T-cell (primary cell): ENCODE results near the gene C1orf94. TPM values are rescaled to one million over a fixed set of nuclear protein-coding genes. Genes with fewer than 3 reads are reported as not detected.

Experiments
- ATAC-seq, 4 experiments: fragments of 200-7000 bp in 3 of 4; fragments of 150-1000 bp in 1 of 4; cut with Tn5 transposase; replicated peaks in 1 of 4; 1 replicate in 3 of 4; 2 replicates in 1 of 4; pipeline ENCODE4 v1.10.0; 2021; ENCODE audit warnings: moderate library complexity in 3 of 4, mild to moderate bottlenecking in 2 of 4, moderate number of reproducible peaks in 1 of 4
- CTCF ChIA-PET, 2 donors: fragments of 300-600 bp; sonication (Branson Sonifier 250); formaldehyde crosslinking; loops; one replicate each; lab custom pipeline; 2022; ENCODE audit warnings: antibody characterized with exemption in 2 of 2; lab: Charles Lee
- POLR2A ChIA-PET, 2 donors: fragments of 300-600 bp; sonication (Branson Sonifier 250); formaldehyde crosslinking; loops; one replicate each; lab custom pipeline; 2022; ENCODE audit warnings: antibody characterized with exemption in 2 of 2; lab: Charles Lee
- DNase-seq, 35 experiments: peaks; one replicate each; pipeline versions ENCODE4 v3.0.0 to v3.0.0-alpha.2; 2013 to 2023
- H3K27ac ChIP-seq: one replicate; pipeline ENCODE4 v1.5.1; 2013; ENCODE audit warnings: low read length
- H3K27me3 ChIP-seq, 2 experiments: replicated peaks in 1 of 2; 1 replicate in 1 of 2; 2 replicates in 1 of 2; pipeline versions ENCODE4 v1.6.1 to v1.7.0; 2013; ENCODE audit warnings: low read length in 1 of 2, mixed read lengths in 1 of 2; ENCODE audit not compliant: control insufficient read depth in 2 of 2, insufficient read depth in 2 of 2; ENCODE audit errors: extremely low read depth in 1 of 2
- H3K36me3 ChIP-seq, 2 donors: 1 replicate in 1 of 2; 2 replicates in 1 of 2; pipeline versions ENCODE4 v1.6.1 to v1.7.0; 2013; ENCODE audit warnings: low read length in 1 of 2; ENCODE audit not compliant: control insufficient read depth in 2 of 2, insufficient read depth in 1 of 2; ENCODE audit errors: extremely low read depth in 1 of 2
- H3K4me1 ChIP-seq, 2 experiments: 1 replicate in 1 of 2; 2 replicates in 1 of 2; pipeline versions ENCODE4 v1.6.1 to v1.7.0; 2013; ENCODE audit warnings: low read length in 2 of 2, mixed read lengths in 1 of 2; ENCODE audit not compliant: insufficient read depth in 2 of 2, control insufficient read depth in 1 of 2; ENCODE audit errors: extremely low read depth in 1 of 2
- H3K4me3 ChIP-seq, 2 donors: 1 replicate in 1 of 2; 2 replicates in 1 of 2; pipeline versions ENCODE4 v1.5.1 to v1.7.0; 2013; ENCODE audit warnings: mild to moderate bottlenecking in 2 of 2, low read length in 1 of 2, moderate library complexity in 1 of 2; ENCODE audit not compliant: control insufficient read depth in 1 of 2; ENCODE audit errors: extremely low read depth in 1 of 2
- H3K9me3 ChIP-seq: 2 replicates; pipeline ENCODE4 v1.7.0; 2013
- H3K27ac Mint-ChIP-seq, 2 donors: one replicate each; pipeline ENCODE4 v1.8.0; 2020 to 2021; ENCODE audit warnings: mild to moderate bottlenecking in 2 of 2, mixed read lengths in 2 of 2
- H3K27me3 Mint-ChIP-seq, 2 donors: one replicate each; pipeline ENCODE4 v1.8.0; 2021 to 2022; ENCODE audit warnings: mixed read lengths in 2 of 2
- H3K36me3 Mint-ChIP-seq: one replicate; pipeline ENCODE4 v1.8.0; 2021; ENCODE audit warnings: mixed read lengths
- H3K4me1 Mint-ChIP-seq, 3 donors: one replicate each; pipeline ENCODE4 v1.8.0; 2020 to 2022; ENCODE audit warnings: mixed read lengths in 3 of 3, mild to moderate bottlenecking in 1 of 3
- H3K4me3 Mint-ChIP-seq, 3 donors: one replicate each; pipeline ENCODE4 v1.8.0; 2020 to 2022; ENCODE audit warnings: mild to moderate bottlenecking in 3 of 3, mixed read lengths in 3 of 3, moderate library complexity in 3 of 3
- H3K9me3 Mint-ChIP-seq, 3 donors: one replicate each; pipeline ENCODE4 v1.8.0; 2020 to 2022; ENCODE audit warnings: mixed read lengths in 3 of 3
- WGBS: methylation state at CpG from one replicate; pipeline ENCODE4 v1.1.5; 2013; ENCODE audit warnings: missing lambda C conversion rate; ENCODE audit not compliant: insufficient coverage; 5-methylcytosine and 5-hydroxymethylcytosine counted together
- total RNA-seq, 35 experiments: library from RNA in 6 of 35; stranded (reverse) in 6 of 35; fragments of 120-200 nt in 1 of 35; gene quantifications; one replicate each; pipeline versions ENCODE4 v1.2.1 to v1.2.4 and lab custom pipeline; 2013 to 2026

The C1orf94 gene
- total RNA-seq, 5 donors from 2014 or later (not counting 1 experiment from before 2014, with no cell fraction given) = not detected

GRCh38 chr1:34188985-34189384 lies 12.3 kb downstream of the C1orf94 start:
- 83% methylated on average over 3 of the region's 4 CpGs for WGBS
- no peaks in the 10 kb centered on the region for H3K9me3 ChIP-seq
- CTCF ChIA-PET = no interaction called here
- H3K27ac ChIP-seq = no peak overlapping the region
- no peaks in the 10 kb centered on the region for H3K36me3 ChIP-seq
- DNase-seq (no peak), ATAC-seq (no peak)
- H3K27ac Mint-ChIP-seq = no peak overlapping the region
- H3K9me3 Mint-ChIP-seq = peaks cover 0 to 4% (median 0%) of the 10 kb centered on the region in 3 donors
- H3K4me1 Mint-ChIP-seq = no peaks in the 10 kb centered on the region
- H3K4me3 ChIP-seq = no peak overlapping the region
- no peaks in the 10 kb centered on the region for H3K4me1 ChIP-seq
- no peak overlapping the region for H3K4me3 Mint-ChIP-seq
- POLR2A ChIA-PET = no interaction called here
- H3K27me3 ChIP-seq = peaks cover 0 to 20% of the 10 kb centered on the region in 2 experiments
- peaks cover 32 to 42% of the 10 kb centered on the region in 2 donors for H3K27me3 Mint-ChIP-seq
- H3K36me3 Mint-ChIP-seq = no peaks in the 10 kb centered on the region

GRCh38 chr1:34190692-34191091 lies 14.0 kb downstream of the C1orf94 start:
- ChIA-PET POLR2A (no interaction called here), CTCF (no interaction called here)
- Mint-ChIP-seq H3K36me3 (no peaks in the 10 kb centered on the region), H3K27ac (no peak overlapping the region), H3K4me1 (no peaks in the 10 kb centered on the region), H3K4me3 (no peak overlapping the region), H3K9me3 (peaks cover 0 to 4% (median 0%) of the 10 kb centered on the region in 3 donors), H3K27me3 (peaks cover 29 to 37% of the 10 kb centered on the region in 2 donors)
- peaks cover 0 to 15% of the 10 kb centered on the region in 2 experiments for H3K27me3 ChIP-seq
- DNase-seq (no peak), ATAC-seq (no peak)
- H3K27ac ChIP-seq = no peak overlapping the region
- WGBS = 20% methylated on average over 1 of the region's 2 CpGs
- no peaks in the 10 kb centered on the region for H3K4me1 ChIP-seq
- H3K4me3 ChIP-seq = no peak overlapping the region
- no peaks in the 10 kb centered on the region for H3K36me3 ChIP-seq
- no peaks in the 10 kb centered on the region for H3K9me3 ChIP-seq

GRCh38 chr1:34192621-34193020 lies 15.9 kb downstream of the C1orf94 start:
- Histone ChIP-seq H3K4me3 (no peak overlapping the region), H3K36me3 (no peaks in the 10 kb centered on the region), H3K27me3 (peaks cover 0 to 17% of the 10 kb centered on the region in 2 experiments), H3K27ac (no peak overlapping the region), H3K9me3 (no peaks in the 10 kb centered on the region), H3K4me1 (no peaks in the 10 kb centered on the region)
- H3K27me3 Mint-ChIP-seq = peaks cover 22 to 23% of the 10 kb centered on the region in 2 donors
- H3K36me3 Mint-ChIP-seq = no peaks in the 10 kb centered on the region
- peaks cover 0 to 4% (median 0%) of the 10 kb centered on the region in 3 donors for H3K9me3 Mint-ChIP-seq
- no peak for DNase-seq
- H3K27ac Mint-ChIP-seq = no peak overlapping the region
- H3K4me1 Mint-ChIP-seq = no peaks in the 10 kb centered on the region
- WGBS = 49% methylated on average over 3 of the region's 3 CpGs
- ChIA-PET CTCF (no interaction called here), POLR2A (no interaction called here)
- no peak for ATAC-seq
- H3K4me3 Mint-ChIP-seq = no peak overlapping the region

GRCh38 chr1:34199927-34200326 lies 23.2 kb downstream of the C1orf94 start:
- no peak overlapping the region for H3K4me3 Mint-ChIP-seq
- Histone ChIP-seq H3K27ac (no peak overlapping the region), H3K4me1 (no peaks in the 10 kb centered on the region), H3K27me3 (peaks cover 0 to 19% of the 10 kb centered on the region in 2 experiments), H3K4me3 (no peak overlapping the region), H3K9me3 (no peaks in the 10 kb centered on the region), H3K36me3 (no peaks in the 10 kb centered on the region)
- no peaks in the 10 kb centered on the region for H3K4me1 Mint-ChIP-seq
- POLR2A ChIA-PET = no interaction called here
- H3K27ac Mint-ChIP-seq = no peak overlapping the region
- H3K36me3 Mint-ChIP-seq = no peaks in the 10 kb centered on the region
- WGBS = 86% methylated on average over 1 of the region's 1 CpG
- ATAC-seq (no peak), DNase-seq (no peak)
- CTCF ChIA-PET = no interaction called here
- no peaks in the 10 kb centered on the region for H3K9me3 Mint-ChIP-seq
- H3K27me3 Mint-ChIP-seq = peaks cover 3 to 13% of the 10 kb centered on the region in 2 donors

GRCh38 chr1:34212673-34213072 lies 36.0 kb downstream of the C1orf94 start:
- H3K4me3 Mint-ChIP-seq = no peak overlapping the region
- Histone ChIP-seq H3K27ac (no peak overlapping the region), H3K9me3 (no peaks in the 10 kb centered on the region), H3K36me3 (no peaks in the 10 kb centered on the region), H3K27me3 (peaks cover 0 to 17% of the 10 kb centered on the region in 2 experiments), H3K4me3 (no peak overlapping the region), H3K4me1 (no peaks in the 10 kb centered on the region)
- H3K9me3 Mint-ChIP-seq = no peaks in the 10 kb centered on the region
- POLR2A ChIA-PET = no interaction called here
- no peaks in the 10 kb centered on the region for H3K36me3 Mint-ChIP-seq
- peaks cover 1 to 7% of the 10 kb centered on the region in 2 donors for H3K27me3 Mint-ChIP-seq
- WGBS = 69% methylated on average over 4 of the region's 4 CpGs
- H3K27ac Mint-ChIP-seq = no peak overlapping the region
- H3K4me1 Mint-ChIP-seq = no peaks in the 10 kb centered on the region
- ATAC-seq (no peak), DNase-seq (no peak)
- CTCF ChIA-PET = no interaction called here

GRCh38 chr1:34213956-34214355 lies 37.2 kb downstream of the C1orf94 start:
- ATAC-seq = no peak
- Mint-ChIP-seq H3K27ac (no peak overlapping the region), H3K27me3 (peaks cover 3 to 7% of the 10 kb centered on the region in 2 donors), H3K4me3 (no peak overlapping the region), H3K9me3 (no peaks in the 10 kb centered on the region), H3K36me3 (no peaks in the 10 kb centered on the region), H3K4me1 (no peaks in the 10 kb centered on the region)
- Histone ChIP-seq H3K4me3 (no peak overlapping the region), H3K4me1 (no peaks in the 10 kb centered on the region), H3K36me3 (no peaks in the 10 kb centered on the region), H3K9me3 (no peaks in the 10 kb centered on the region), H3K27me3 (peaks cover 0 to 11% of the 10 kb centered on the region in 2 experiments), H3K27ac (no peak overlapping the region)
- 59% methylated on average over 2 of the region's 3 CpGs for WGBS
- no peak for DNase-seq
- ChIA-PET CTCF (no interaction called here), POLR2A (no interaction called here)

GRCh38 chr1:34231441-34231840 lies 54.7 kb downstream of the C1orf94 start:
- ATAC-seq (no peak), DNase-seq (no peak)
- Mint-ChIP-seq H3K27ac (no peak overlapping the region), H3K4me1 (no peaks in the 10 kb centered on the region), H3K36me3 (no peaks in the 10 kb centered on the region), H3K4me3 (no peak overlapping the region), H3K9me3 (peaks cover 0 to 9% (median 0%) of the 10 kb centered on the region in 3 donors), H3K27me3 (peaks cover 19 to 38% of the 10 kb centered on the region in 2 donors)
- Histone ChIP-seq H3K4me3 (no peak overlapping the region), H3K9me3 (no peaks in the 10 kb centered on the region), H3K27me3 (no peaks in the 10 kb centered on the region), H3K36me3 (no peaks in the 10 kb centered on the region), H3K27ac (no peak overlapping the region), H3K4me1 (no peaks in the 10 kb centered on the region)
- whole genome bisulfite sequencing = no CpG with 5 or more reads among the region's 1 CpG
- CTCF ChIA-PET = no interaction called here
- POLR2A ChIA-PET = no interaction called here
